Activated CD8-positive, alpha-beta memory T cell treated with anti-CD3 and anti-CD28 coated beads for 1 hour (primary cell): ENCODE data around the gene NBPF14.
"Not testable (repeated sequence)": the region's sequence is repeated elsewhere in the genome, so short reads cannot be mapped to it uniquely, and the experiment has no call there.

Source experiments
- DNase-seq, 2 donors: peaks; one replicate each; pipeline ENCODE4 v3.0.0-alpha.2; 2020; ENCODE audit warnings: low read depth in 1 of 2; ENCODE audit errors: extremely low read depth in 1 of 2

The NBPF14 gene

GRCh38 chr1:148595911-148596310, at the start of gene NBPF14:
Gene NBPF14, minus strand, starts transcription at chr1:148596011. Its CDS starts 294 bp downstream, at chr1:148595717.
- DNase-seq: not testable (repeated sequence)

GRCh38 chr1:148625451-148625850, 29.6 kb upstream of the NBPF14 start:
- not testable (repeated sequence) for DNase-seq

- not testable (repeated sequence) for DNase-seq
These were observed 22.4 kb upstream of the NBPF14 start for GRCh38 chr1:148618216-148618615.

GRCh38 chr1:148605266-148605665, 9.5 kb upstream of the NBPF14 start:
- DNase-seq: not testable (repeated sequence)

GRCh38 chr1:148595360-148595759, 451 bp downstream of the NBPF14 start:
- DNase-seq: not testable (repeated sequence)

GRCh38 chr1:148591098-148591497, 4.7 kb downstream of the NBPF14 start:
- not testable (repeated sequence) for DNase-seq

GRCh38 chr1:148532158-148532557, 63.7 kb downstream of the NBPF14 start:
- DNase-seq: not testable (repeated sequence)

- DNase-seq: peak; percentile 32 to 38
These were observed 66.7 kb downstream of the NBPF14 start for GRCh38 chr1:148529101-148529567.

- not testable (repeated sequence) for DNase-seq
These were observed 67.2 kb downstream of the NBPF14 start for GRCh38 chr1:148528591-148528990.

GRCh38 chr1:148526587-148526986, 69.2 kb downstream of the NBPF14 start:
- not testable (repeated sequence) for DNase-seq

- not testable (repeated sequence) for DNase-seq
These were observed 72.3 kb downstream of the NBPF14 start for GRCh38 chr1:148523205-148524144.

GRCh38 chr1:148522561-148523204, 73.1 kb downstream of the NBPF14 start:
- peak; percentile 66 to 86 for DNase-seq

- peak; percentile 58 to 61 for DNase-seq
These were observed 73.7 kb downstream of the NBPF14 start for GRCh38 chr1:148522072-148522471.

GRCh38 chr1:148514310-148514709, 81.5 kb downstream of the NBPF14 start:
- not testable (repeated sequence) for DNase-seq

- not testable (repeated sequence) for DNase-seq
These were observed 83.1 kb downstream of the NBPF14 start for GRCh38 chr1:148512571-148513184.

- DNase-seq: not testable (repeated sequence)
These were observed 101.9 kb downstream of the NBPF14 start for GRCh38 chr1:148493933-148494332.

GRCh38 chr1:148483029-148483428, 112.8 kb downstream of the NBPF14 start, which contains the start of gene PPIAL4G:
Gene PPIAL4G, minus strand, starts transcription at chr1:148483302. Its CDS starts 50 bp downstream, at chr1:148483252.
- DNase-seq: not testable (repeated sequence)
